T-helper 2 cell (primary cell): Measurements from ENCODE around the gene PTCD1.

Source experiments
- DNase-seq, 5 experiments: peaks; one replicate each; pipeline versions ENCODE4 v3.0.0 to v3.0.0-alpha.2; 2012 to 2022
- total RNA-seq, 2 donors: gene quantifications; one replicate each; lab custom pipeline; 2026; lab: John Stamatoyannopoulos, UW

The PTCD1 gene, protein sequence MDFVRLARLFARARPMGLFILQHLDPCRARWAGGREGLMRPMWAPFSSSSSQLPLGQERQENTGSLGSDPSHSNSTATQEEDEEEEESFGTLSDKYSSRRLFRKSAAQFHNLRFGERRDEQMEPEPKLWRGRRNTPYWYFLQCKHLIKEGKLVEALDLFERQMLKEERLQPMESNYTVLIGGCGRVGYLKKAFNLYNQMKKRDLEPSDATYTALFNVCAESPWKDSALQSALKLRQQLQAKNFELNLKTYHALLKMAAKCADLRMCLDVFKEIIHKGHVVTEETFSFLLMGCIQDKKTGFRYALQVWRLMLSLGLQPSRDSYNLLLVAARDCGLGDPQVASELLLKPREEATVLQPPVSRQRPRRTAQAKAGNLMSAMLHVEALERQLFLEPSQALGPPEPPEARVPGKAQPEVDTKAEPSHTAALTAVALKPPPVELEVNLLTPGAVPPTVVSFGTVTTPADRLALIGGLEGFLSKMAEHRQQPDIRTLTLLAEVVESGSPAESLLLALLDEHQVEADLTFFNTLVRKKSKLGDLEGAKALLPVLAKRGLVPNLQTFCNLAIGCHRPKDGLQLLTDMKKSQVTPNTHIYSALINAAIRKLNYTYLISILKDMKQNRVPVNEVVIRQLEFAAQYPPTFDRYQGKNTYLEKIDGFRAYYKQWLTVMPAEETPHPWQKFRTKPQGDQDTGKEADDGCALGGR
- 5.6 to 6.1 reads per million in 2 donors for total RNA-seq

DNA sequence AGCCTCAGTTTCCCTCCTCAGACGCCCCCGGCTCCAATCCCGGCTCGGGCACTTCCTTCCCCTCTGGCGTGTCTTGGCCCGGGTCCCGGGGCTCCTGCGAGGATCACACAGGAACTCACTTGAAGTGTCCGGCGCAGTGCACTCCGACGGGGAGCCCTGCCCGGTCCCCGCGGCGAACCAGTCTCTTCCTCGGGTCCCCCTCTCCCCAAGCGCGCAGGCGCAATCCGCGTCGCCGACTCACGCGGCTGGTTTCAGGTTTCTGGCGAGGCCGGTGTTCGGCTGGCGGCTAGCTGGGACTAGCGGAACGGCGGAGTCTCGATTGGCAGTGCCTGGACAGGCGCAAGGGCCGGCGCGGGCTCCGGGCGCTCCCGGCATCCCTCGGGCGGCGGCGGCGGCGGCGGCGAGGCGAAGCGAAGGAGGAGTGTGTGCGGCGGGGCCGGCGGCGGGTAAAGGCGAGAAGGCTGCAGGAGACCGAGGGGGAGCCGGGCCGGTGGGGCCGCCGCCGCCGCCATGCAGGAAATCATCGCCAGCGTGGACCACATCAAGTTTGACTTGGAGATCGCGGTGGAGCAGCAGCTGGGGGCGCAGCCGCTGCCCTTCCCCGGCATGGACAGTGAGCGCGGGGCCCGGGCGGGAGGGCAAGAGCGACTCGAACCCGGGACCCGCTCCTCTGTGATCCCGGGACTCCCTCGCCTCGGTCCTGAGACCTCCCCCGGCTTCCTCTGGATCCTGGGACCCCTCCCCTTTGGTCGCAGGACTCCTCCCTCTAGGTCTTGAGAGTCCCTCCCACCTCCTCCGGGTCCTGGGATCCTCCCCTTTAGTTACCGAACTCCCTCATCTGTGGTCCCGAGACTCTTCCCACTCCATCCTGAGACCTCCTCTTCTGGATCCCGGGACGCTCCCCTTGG is at the start of gene PTCD1, which contains the start of gene CPSF4:
Gene PTCD1 (minus strand): TSS at position 226 of the 908 bp plus-strand sequence. CDS start 3,556 bp downstream, outside the sequence.
Gene CPSF4 (plus strand): TSS at position 371 of the 908 bp plus-strand sequence. CDS start 140 bp downstream, at position 511.
- DNase-seq = peak; percentile 59 to 92 (median 83)

GRCh38 chr7:99485094-99485493 is 46.5 kb upstream of the PTCD1 start:
- DNase-seq = no peak

DNA sequence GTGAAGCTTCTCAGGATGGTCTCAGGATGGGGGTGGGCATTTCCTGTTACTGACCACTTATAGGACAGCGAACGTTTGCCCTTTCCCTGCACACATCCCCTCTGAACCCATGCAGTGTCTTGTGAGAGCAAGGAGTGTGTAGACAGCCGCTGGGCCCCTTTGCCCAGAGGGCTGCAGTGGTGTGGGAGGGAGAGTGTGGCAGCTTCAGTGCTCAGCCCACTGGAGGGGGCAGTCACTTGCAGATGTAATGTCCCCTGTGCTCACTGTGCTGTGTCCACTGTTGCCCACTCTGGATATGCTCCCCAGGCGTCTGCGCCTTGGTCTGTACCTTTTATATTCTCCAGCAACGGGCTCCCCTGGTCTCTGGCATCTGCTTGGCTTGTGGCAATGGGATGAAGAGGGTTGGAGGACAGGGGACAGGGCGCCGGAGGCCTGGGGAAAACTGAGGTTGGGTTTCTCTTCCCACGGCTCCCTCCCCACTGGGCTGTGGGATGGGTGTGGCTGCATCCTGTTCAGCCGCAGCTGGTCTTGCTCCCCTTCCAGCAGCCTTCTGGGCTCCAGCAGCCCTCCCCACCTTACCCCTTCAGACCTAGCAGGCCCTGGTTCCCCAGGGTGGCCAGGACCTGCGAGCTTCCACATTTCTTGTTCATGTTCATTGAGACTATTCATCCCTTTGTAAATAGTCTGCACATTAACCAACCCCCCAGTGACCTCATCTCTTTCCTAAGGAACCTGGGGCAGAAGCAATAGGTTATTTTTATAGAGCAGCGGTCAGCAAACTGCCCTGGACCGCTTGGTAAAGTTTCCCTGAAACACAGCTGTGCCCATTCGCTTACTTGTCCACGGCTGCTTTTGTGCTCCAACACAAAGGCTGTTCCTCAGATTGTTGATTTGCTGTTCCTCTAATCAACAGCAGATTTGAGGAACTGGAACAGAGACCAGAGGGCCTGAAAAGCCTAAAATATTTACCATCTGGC is 40.2 kb upstream of the PTCD1 start:
- no peak for DNase-seq

GRCh38 chr7:99476107-99476506 is 37.5 kb upstream of the PTCD1 start:
- no peak for DNase-seq

- peak in 2 of 5 experiments; percentile 10 to 65 for DNase-seq
Observed at GRCh38 chr7:99473315-99473596, 34.7 kb upstream of the PTCD1 start.

- peak; percentile 89 to 98 (median 98) for DNase-seq
Observed at GRCh38 chr7:99472561-99473314, 34.1 kb upstream of the PTCD1 start, which contains the start of gene ZNF789. ZNF789 (plus strand) TSS chr7:99472890; CDS start chr7:99476457, 3,567 bp downstream.

GRCh38 chr7:99469381-99470065 is 30.9 kb upstream of the PTCD1 start:
- DNase-seq = no peak

GRCh38 chr7:99468336-99468918 is 29.8 kb upstream of the PTCD1 start:
- DNase-seq = no peak

GRCh38 chr7:99465421-99465768 is 26.8 kb upstream of the PTCD1 start:
- no peak for DNase-seq

DNA sequence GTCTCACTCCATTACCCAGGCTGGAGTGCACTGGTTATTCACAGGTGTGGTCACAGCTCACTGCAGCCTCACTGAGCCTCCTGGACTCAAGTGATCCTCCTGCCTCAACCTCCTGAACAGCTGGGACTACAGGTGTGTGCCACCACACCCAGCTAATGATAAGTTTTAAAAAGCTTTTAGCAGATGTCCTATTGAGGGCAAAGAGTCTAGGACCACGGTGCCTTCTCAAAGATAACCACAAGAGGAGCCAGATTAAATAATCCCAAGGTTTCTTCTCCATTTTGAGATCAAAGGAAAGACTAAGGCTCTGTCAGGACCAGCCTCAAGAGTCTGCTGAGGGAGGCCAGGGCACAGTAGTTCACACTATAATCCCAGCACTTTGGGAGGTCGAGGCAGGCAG is 22.6 kb upstream of the PTCD1 start:
- DNase-seq = no peak

DNA sequence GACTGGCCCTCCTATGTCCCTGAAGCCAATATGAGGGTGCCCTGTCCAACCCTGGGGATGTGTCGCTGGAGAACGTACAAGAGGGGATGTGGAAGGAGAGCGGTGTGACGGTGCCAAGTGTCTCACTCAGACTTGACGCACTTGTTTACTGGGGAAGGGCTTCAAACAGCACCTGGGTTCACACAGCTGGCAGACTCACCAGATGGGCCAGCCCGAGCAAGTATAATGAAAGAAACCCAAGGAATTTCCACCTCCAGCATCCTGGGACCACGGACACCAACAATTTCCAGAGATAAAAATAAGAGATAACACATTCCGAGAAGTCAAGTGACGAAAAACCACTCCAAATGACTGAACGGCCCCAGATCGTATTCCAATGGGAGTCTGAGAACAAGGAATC is 22.1 kb upstream of the PTCD1 start:
- DNase-seq = no peak

DNA sequence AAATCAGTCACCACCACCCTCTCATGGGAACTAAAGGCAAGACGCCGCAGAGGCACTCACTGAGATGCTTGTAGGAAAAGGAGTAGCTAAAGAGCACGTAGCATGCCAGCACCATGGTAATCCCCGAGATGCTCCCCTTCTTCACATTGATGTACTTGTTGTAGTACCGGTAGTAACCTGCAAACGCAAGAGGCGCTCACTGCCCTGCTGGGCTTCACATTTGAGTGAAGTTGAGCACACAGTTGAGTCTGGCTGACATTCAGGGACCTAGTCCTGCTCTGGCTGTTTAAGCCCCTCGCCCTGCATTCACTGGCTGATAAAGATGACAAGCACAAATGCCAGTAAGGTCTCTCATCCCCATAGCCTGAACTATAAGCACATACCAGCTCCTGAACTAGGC is 20.5 kb upstream of the PTCD1 start:
- DNase-seq = peak in 1 of 5 experiments; percentile 57

- DNase-seq = no peak
Observed at GRCh38 chr7:99457650-99458493, 19.3 kb upstream of the PTCD1 start.

- DNase-seq = no peak
Observed at GRCh38 chr7:99457050-99457649, 18.6 kb upstream of the PTCD1 start.

- no peak for DNase-seq
Observed at GRCh38 chr7:99456288-99456687, 17.7 kb upstream of the PTCD1 start.

GRCh38 chr7:99455874-99456273 is 17.3 kb upstream of the PTCD1 start:
- DNase-seq = no peak

DNA sequence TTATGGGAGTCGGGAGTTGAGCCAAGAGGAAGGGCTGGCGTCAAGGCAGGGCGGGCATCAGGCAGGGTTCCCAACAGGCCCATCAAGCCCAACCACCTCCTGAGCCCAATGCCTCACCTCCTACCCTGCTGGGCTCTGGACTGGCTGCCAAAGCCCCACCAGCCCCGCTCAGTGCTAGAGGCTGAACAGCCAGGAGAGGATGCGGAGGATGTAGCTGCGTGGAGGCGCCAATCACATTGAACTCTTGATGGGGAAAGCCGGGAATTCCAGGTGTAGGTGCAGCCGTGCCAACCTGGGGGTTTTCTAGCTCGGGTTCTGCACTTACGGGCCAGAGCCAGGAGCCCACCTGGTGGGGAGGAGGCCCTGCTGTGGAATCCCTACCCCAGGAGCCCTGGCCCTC is 14.5 kb upstream of the PTCD1 start:
- no peak for DNase-seq

DNA sequence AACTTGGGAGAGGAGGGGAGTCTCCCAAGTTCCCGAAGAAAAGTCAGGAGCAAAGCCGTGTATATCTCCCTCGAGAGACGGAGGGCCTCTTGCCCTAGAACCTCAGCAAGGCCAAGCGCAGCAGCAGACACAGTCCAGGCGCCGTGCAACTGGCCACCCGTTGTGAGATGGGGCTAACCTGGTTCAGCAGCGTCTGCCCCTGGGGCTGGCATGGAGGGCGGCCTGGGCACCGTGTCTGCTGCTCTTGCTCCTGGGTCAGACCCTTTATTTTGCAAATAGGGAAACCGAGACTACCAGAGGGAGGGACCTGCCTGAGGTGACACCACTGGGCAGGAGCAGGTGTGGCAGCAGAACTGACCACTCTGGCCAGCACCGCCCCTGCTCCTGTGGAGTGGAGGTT is 13.9 kb upstream of the PTCD1 start:
- DNase-seq = no peak
